Measurements from ENCODE around the gene PKP3.

The PKP3 gene

GRCh38 chr11:444396-445144 is 50.6 kb downstream of the PKP3 start:
- DNase-seq (ENCODE audit: low read depth), result no peak

DNA sequence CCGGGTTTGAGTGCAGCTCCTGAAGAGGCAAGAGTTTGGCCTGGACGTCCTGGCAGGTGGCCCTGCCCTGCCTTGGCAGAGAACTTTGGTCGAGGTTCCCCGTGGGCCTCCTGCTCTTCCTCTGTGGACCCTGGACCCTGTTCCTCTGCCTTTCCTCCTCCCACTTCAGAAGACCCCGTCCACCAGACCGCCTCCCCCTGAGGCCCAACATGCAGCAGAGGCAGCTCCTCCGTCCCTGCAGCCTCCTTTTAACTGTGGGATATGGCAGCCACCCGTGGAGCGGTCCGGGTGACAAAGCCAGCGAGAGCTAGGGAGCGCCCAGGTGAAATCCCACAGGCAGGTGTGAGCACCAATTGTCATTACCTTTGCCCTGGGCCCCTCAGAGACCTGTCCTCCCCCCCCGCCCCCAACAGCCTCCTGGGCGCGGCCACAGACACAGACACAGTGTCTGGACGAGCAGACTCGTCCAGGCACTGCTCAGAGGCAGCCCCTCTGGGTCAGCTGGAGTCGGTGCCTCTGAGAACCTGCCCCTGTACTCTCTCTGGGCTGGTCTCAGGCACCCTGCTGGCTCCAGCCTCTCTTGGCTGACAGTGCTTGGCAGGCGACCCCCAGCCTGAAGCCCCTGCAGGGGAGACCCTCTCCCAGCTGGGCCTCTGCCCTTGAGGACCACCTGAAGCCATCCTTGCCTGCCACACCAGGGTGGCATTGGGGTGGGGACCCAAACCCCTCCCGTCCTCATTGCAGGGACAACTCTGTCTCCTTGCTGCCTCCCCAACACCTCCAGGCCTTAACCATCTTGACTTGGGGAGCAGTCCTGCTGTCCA is 52.0 kb downstream of the PKP3 start:
- DNase-seq (ENCODE audit: low read depth), result no peak

- DNase-seq (ENCODE audit: low read depth), result no peak
Measured at GRCh38 chr11:446891-447290, 52.9 kb downstream of the PKP3 start.

- peak; percentile 75 for DNase-seq (ENCODE audit: low read depth)
Measured at GRCh38 chr11:447923-448731, 54.1 kb downstream of the PKP3 start.

- DNase-seq (ENCODE audit: low read depth), result peak; percentile 73
Measured at GRCh38 chr11:449889-450808, 56.1 kb downstream of the PKP3 start, which contains the start of gene PTDSS2. Gene PTDSS2, plus strand, starts transcription at chr11:450279. Its CDS starts 177 bp downstream, at chr11:450456.

DNA sequence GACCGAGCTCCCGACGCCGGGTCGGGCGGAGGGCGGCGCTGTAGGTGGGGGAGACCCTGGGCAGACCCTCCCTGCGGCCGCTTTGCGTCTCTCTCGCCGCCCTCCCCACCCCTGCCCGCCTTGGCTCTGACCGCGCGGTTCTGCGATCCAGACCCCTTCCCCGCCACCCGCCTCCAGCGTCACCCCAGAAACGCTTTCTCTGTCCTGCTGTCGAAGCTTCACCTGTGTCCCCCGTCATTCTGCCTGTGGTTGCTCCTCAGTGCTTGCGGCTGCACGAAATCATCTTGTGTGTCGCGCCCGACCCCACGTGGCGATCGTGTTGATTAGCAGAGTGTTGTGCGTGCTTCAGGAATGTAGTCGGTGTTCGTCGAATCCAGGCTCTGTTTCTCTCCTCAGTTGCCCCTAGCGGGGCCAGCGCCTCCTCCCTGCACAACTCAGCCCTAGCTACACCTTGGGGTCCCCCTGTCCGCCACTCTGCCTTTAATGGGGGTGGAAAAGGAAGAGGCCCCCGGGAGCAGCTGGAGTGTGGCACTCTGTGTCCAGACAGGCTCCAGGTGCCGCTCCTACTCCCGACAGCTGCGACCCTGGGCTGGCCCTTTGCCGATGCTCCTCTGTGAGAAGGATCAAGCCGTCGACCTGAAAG is 56.9 kb downstream of the PKP3 start:
- no peak for DNase-seq (ENCODE audit: low read depth)

DNA sequence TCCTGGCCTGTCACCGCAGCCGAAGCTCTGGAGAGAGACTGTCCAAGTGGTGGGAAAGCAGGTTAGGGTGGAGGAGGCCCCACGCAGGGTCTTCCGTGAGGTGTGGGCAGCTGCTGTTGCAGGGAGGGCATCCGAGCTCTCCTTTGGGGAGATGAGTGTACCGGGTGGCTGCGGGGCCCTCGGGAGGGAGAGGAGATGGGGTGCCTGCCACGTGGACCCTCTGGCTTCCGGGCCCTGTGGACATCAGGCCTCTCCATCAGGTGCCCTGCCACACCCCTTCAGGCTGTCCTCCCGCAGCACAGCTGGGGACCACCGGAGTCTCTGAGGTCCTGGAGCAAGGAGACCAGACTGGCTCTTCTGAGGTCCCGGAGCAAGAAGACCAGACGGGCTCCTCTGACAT is 57.7 kb downstream of the PKP3 start:
- DNase-seq (ENCODE audit: low read depth), result no peak

DNA sequence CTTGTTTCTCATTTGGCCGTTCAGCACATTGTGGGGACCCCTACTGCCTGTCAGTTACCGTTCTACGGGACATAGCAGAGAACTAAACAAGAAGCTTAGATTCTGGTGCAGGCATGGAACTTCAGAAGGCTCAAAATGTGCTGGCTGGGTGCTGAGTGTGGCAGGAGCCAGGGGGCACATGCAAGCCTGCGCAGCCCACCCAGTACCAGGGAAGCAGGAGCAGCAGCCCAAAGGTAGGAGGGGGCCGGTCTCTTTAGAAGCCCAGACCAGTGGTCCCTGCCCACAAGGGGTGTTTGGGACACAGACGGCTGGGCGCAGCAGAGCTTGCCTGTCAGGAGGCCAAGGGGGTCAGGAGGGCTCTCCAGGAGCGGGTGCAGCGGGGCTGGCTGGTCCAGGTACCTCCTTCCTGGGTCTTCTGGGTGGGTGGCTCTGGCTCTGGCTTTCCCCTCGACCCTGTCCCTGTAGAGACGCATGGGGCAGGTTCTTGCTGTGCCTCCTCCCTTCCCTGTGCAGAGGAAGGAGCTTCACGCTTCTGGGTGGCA is 58.3 kb downstream of the PKP3 start:
- DNase-seq (ENCODE audit: low read depth), result no peak

GRCh38 chr11:452916-453527 is 59.0 kb downstream of the PKP3 start:
- DNase-seq (ENCODE audit: low read depth), result no peak

GRCh38 chr11:453564-453963 is 59.6 kb downstream of the PKP3 start:
- DNase-seq (ENCODE audit: low read depth), result no peak

GRCh38 chr11:454043-454442 is 60.0 kb downstream of the PKP3 start:
- DNase-seq (ENCODE audit: low read depth), result no peak

All from HS-5 (cell line).